HEK293 (cell line): Measurements from ENCODE around the gene ELANE.

ENCODE experiments used
- CTCF ChIA-PET: fragments of 350-600 bp; formaldehyde crosslinking; extraction: SDS; loops from one replicate; lab custom pipeline; 2021; ENCODE audit warnings: antibody characterized with exemption; lab: Yijun Ruan, JAX
- POLR2A ChIA-PET: fragments of 300-600 bp; formaldehyde crosslinking; extraction: SDS; loops from one replicate; lab custom pipeline; 2020; ENCODE audit warnings: antibody characterized with exemption, inconsistent platforms; lab: Yijun Ruan, JAX
- H3K27ac ChIP-seq: fragments of 200-500 bp; sonication (Bioruptor generic); 2 replicates; pipeline ENCODE4 v1.5.1; 2014; ENCODE audit warnings: low read depth, low read length, control low read depth, inconsistent platforms; ENCODE audit errors: extremely low read depth
- H3K36me3 ChIP-seq, 2 experiments: fragments of 200-500 bp in 1 of 2; sonication (Bioruptor generic) in 1 of 2; 1 replicate in 1 of 2; 2 replicates in 1 of 2; pipeline ENCODE4 v1.5.1; 2014 to 2017; ENCODE audit warnings: inconsistent platforms in 2 of 2, low read length in 2 of 2; ENCODE audit not compliant: control insufficient read depth in 2 of 2, insufficient read depth in 1 of 2
- H3K4me1 ChIP-seq: fragments of 200-500 bp; sonication (Bioruptor generic); 2 replicates; pipeline ENCODE4 v1.5.1; 2014; ENCODE audit warnings: mild to moderate bottlenecking, low read length, inconsistent platforms; ENCODE audit not compliant: control insufficient read depth, insufficient read depth
- H3K4me3 ChIP-seq: 2 replicates; pipeline ENCODE4 v1.5.1; 2011; ENCODE audit warnings: low read depth, mild to moderate bottlenecking, control low read depth, low read length, moderate library complexity
- H3K9me3 ChIP-seq: fragments of 200-500 bp; sonication (Bioruptor generic); 2 replicates; pipeline ENCODE4 v1.5.1; 2014; ENCODE audit warnings: low read depth, low read length, inconsistent platforms; ENCODE audit not compliant: control insufficient read depth, insufficient read depth
- GLIS1 ChIP-seq: fragments of 450-650 bp; formaldehyde crosslinking; IDR thresholded peaks from 2 replicates; pipeline ENCODE4 v1.5.1; 2016; ENCODE audit warnings: missing biosample characterization, missing genetic modification characterization
- REPIN1 ChIP-seq: fragments of 450-650 bp; formaldehyde crosslinking; IDR thresholded peaks from 2 replicates; pipeline ENCODE4 v1.5.1; 2017; ENCODE audit warnings: missing biosample characterization, missing genetic modification characterization, low read depth
- YY2 ChIP-seq: fragments of 450-650 bp; formaldehyde crosslinking; IDR thresholded peaks from 2 replicates; pipeline ENCODE4 v1.5.1; 2016; ENCODE audit warnings: missing biosample characterization, missing genetic modification characterization
- ZNF138 ChIP-seq: fragments of 450-650 bp; formaldehyde crosslinking; IDR thresholded peaks from 2 replicates; pipeline ENCODE4 v1.5.1; 2016; ENCODE audit warnings: missing biosample characterization, missing genetic modification characterization, borderline replicate concordance
- ZNF184 ChIP-seq: fragments of 450-650 bp; IDR thresholded peaks from 2 replicates; pipeline ENCODE4 v1.5.1; 2018; ENCODE audit warnings: missing biosample characterization, mild to moderate bottlenecking, missing genetic modification characterization
- ZNF48 ChIP-seq: fragments of 450-650 bp; formaldehyde crosslinking; IDR thresholded peaks from 2 replicates; pipeline ENCODE4 v1.5.1; 2016; ENCODE audit warnings: missing biosample characterization, missing genetic modification characterization
- ZNF558 ChIP-seq: fragments of 450-650 bp; formaldehyde crosslinking; IDR thresholded peaks from 2 replicates; pipeline ENCODE4 v1.5.1; 2016; ENCODE audit warnings: missing biosample characterization, missing genetic modification characterization
- ZNF623 ChIP-seq: fragments of 450-650 bp; formaldehyde crosslinking; IDR thresholded peaks from 2 replicates; pipeline ENCODE4 v1.5.1; 2016; ENCODE audit warnings: missing biosample characterization, missing genetic modification characterization
- ZNF658 ChIP-seq: fragments of 450-650 bp; formaldehyde crosslinking; IDR thresholded peaks from 2 replicates; pipeline ENCODE4; 2016; ENCODE audit warnings: missing biosample characterization, missing genetic modification characterization
- ZNF768 ChIP-seq: fragments of 450-650 bp; formaldehyde crosslinking; IDR thresholded peaks from 2 replicates; pipeline ENCODE4 v1.5.1; 2018; ENCODE audit warnings: missing biosample characterization, mild to moderate bottlenecking, missing genetic modification characterization
- ZNF776 ChIP-seq: fragments of 450-650 bp; formaldehyde crosslinking; IDR thresholded peaks from 2 replicates; pipeline ENCODE4 v1.5.0; 2017; ENCODE audit warnings: missing biosample characterization, missing genetic modification characterization, borderline replicate concordance
- ZSCAN16 ChIP-seq: fragments of 450-650 bp; formaldehyde crosslinking; IDR thresholded peaks from 2 replicates; pipeline ENCODE4 v1.5.1; 2016; ENCODE audit warnings: missing biosample characterization, missing genetic modification characterization
- ZSCAN30 ChIP-seq: fragments of 450-650 bp; IDR thresholded peaks from 2 replicates; pipeline ENCODE4 v1.5.1; 2018; ENCODE audit warnings: missing biosample characterization, mild to moderate bottlenecking, missing genetic modification characterization, moderate library complexity
- TF ChIP-seq, protein P1 (sequence below): fragments of 450-650 bp; formaldehyde crosslinking; IDR thresholded peaks from 2 replicates; pipeline ENCODE4 v1.5.1; 2016; ENCODE audit warnings: missing biosample characterization, missing genetic modification characterization, borderline replicate concordance
- TF ChIP-seq, protein P2 (sequence below): fragments of 450-650 bp; formaldehyde crosslinking; IDR thresholded peaks from 2 replicates; pipeline ENCODE4 v1.5.1; 2017; ENCODE audit warnings: missing biosample characterization, missing genetic modification characterization
- TF ChIP-seq, protein P3 (sequence below): sonication (generic); formaldehyde crosslinking; IDR thresholded peaks from 2 replicates; pipeline ENCODE4 v1.8.1; 2022; ENCODE audit warnings: mild to moderate bottlenecking, moderate library complexity, missing genetic modification reagents
- TF ChIP-seq, protein P4 (sequence below): fragments of 450-650 bp; formaldehyde crosslinking; IDR thresholded peaks from 2 replicates; pipeline ENCODE4 v1.5.1; 2017; ENCODE audit warnings: missing biosample characterization, missing genetic modification characterization
- TF ChIP-seq, protein P5 (sequence below): fragments of 450-650 bp; formaldehyde crosslinking; IDR thresholded peaks from 2 replicates; pipeline ENCODE4 v1.5.1; 2016; ENCODE audit warnings: missing biosample characterization, missing genetic modification characterization, borderline replicate concordance

The ELANE gene

DNA sequence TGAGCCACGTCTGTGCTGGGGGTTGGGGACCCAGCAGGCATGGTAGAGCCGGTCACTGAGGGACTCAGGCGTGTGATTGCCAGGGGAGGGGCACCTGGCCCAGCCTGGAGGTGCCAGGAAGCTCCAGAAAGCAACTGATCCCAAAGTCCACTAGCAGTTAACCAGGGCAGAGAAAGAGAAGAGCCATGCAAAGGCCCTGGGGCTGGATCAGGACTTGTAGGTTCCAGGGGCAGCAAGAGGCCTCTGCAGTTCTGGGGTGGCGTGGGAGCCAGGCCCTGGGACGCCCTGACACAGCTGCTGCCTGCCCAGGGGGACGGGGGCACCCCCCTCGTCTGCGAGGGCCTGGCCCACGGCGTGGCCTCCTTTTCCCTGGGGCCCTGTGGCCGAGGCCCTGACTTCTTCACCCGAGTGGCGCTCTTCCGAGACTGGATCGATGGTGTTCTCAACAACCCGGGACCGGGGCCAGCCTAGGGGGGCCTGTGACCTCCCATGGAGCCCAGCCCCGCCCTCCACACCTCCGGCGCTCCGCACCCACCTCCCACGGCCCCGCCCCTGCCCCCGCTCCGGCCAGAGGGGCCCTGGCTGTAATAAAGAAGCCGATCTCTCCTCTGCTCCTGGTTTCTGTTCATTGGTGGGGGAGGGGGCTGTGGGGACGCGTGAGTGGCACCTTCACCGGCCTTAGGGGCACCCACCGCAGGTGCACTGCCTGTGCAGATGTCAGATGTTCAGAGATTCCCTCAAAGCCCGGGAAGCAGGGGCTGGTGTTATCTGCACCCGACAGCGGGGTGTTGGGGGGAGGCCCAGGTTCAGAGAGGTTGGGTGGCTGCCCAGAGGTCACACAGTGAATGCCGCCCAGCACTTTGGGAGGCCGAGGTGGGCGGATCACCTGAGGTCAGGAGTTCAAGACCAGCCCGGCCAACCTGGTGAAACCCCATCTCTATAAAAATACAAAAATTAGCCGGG, 20.4 kb upstream of the ELANE start:
- POLR2A ChIA-PET, result no interaction called here
- H3K4me1 ChIP-seq, result no peaks in the 10 kb centered on the region
- CTCF ChIA-PET, result no interaction called here
- TF ChIP-seq ZNF658 (no peak), GLIS1 (peak; percentile 40; the same call in 1 of the 2 replicates), ZNF776 (tag by site-specific recombination) (no peak), YY2 (tag by site-specific recombination) (no peak), ZNF48 (tag by site-specific recombination) (no peak), REPIN1 (no peak), ZNF558 (tag by site-specific recombination) (no peak), ZNF768 (peak; percentile 32; the same call in 1 of the 2 replicates), ZNF138 (tag by site-specific recombination) (no peak), ZNF184 (tag by site-specific recombination) (no peak), ZNF623 (peak; percentile 96), ZSCAN30 (tag by site-specific recombination) (no peak)
- TF ChIP-seq, protein P1, sequence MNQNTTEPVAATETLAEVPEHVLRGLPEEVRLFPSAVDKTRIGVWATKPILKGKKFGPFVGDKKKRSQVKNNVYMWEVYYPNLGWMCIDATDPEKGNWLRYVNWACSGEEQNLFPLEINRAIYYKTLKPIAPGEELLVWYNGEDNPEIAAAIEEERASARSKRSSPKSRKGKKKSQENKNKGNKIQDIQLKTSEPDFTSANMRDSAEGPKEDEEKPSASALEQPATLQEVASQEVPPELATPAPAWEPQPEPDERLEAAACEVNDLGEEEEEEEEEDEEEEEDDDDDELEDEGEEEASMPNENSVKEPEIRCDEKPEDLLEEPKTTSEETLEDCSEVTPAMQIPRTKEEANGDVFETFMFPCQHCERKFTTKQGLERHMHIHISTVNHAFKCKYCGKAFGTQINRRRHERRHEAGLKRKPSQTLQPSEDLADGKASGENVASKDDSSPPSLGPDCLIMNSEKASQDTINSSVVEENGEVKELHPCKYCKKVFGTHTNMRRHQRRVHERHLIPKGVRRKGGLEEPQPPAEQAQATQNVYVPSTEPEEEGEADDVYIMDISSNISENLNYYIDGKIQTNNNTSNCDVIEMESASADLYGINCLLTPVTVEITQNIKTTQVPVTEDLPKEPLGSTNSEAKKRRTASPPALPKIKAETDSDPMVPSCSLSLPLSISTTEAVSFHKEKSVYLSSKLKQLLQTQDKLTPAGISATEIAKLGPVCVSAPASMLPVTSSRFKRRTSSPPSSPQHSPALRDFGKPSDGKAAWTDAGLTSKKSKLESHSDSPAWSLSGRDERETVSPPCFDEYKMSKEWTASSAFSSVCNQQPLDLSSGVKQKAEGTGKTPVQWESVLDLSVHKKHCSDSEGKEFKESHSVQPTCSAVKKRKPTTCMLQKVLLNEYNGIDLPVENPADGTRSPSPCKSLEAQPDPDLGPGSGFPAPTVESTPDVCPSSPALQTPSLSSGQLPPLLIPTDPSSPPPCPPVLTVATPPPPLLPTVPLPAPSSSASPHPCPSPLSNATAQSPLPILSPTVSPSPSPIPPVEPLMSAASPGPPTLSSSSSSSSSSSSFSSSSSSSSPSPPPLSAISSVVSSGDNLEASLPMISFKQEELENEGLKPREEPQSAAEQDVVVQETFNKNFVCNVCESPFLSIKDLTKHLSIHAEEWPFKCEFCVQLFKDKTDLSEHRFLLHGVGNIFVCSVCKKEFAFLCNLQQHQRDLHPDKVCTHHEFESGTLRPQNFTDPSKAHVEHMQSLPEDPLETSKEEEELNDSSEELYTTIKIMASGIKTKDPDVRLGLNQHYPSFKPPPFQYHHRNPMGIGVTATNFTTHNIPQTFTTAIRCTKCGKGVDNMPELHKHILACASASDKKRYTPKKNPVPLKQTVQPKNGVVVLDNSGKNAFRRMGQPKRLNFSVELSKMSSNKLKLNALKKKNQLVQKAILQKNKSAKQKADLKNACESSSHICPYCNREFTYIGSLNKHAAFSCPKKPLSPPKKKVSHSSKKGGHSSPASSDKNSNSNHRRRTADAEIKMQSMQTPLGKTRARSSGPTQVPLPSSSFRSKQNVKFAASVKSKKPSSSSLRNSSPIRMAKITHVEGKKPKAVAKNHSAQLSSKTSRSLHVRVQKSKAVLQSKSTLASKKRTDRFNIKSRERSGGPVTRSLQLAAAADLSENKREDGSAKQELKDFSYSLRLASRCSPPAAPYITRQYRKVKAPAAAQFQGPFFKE (tag by site-specific recombination), result no peak
- TF ChIP-seq, protein P2, sequence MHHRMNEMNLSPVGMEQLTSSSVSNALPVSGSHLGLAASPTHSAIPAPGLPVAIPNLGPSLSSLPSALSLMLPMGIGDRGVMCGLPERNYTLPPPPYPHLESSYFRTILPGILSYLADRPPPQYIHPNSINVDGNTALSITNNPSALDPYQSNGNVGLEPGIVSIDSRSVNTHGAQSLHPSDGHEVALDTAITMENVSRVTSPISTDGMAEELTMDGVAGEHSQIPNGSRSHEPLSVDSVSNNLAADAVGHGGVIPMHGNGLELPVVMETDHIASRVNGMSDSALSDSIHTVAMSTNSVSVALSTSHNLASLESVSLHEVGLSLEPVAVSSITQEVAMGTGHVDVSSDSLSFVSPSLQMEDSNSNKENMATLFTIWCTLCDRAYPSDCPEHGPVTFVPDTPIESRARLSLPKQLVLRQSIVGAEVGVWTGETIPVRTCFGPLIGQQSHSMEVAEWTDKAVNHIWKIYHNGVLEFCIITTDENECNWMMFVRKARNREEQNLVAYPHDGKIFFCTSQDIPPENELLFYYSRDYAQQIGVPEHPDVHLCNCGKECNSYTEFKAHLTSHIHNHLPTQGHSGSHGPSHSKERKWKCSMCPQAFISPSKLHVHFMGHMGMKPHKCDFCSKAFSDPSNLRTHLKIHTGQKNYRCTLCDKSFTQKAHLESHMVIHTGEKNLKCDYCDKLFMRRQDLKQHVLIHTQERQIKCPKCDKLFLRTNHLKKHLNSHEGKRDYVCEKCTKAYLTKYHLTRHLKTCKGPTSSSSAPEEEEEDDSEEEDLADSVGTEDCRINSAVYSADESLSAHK (tag by site-specific recombination), result no peak
- TF ChIP-seq, protein P3, sequence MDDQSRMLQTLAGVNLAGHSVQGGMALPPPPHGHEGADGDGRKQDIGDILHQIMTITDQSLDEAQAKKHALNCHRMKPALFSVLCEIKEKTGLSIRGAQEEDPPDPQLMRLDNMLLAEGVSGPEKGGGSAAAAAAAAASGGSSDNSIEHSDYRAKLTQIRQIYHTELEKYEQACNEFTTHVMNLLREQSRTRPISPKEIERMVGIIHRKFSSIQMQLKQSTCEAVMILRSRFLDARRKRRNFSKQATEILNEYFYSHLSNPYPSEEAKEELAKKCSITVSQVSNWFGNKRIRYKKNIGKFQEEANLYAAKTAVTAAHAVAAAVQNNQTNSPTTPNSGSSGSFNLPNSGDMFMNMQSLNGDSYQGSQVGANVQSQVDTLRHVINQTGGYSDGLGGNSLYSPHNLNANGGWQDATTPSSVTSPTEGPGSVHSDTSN (CRISPR knock-in tag), result no peak
- TF ChIP-seq, all 188 proteins: peak for 3
- H3K9me3 ChIP-seq, result no peaks in the 10 kb centered on the region
- H3K36me3 ChIP-seq, result no peaks in the 10 kb centered on the region
- H3K27ac ChIP-seq, result no peak overlapping the region
- H3K4me3 ChIP-seq, result no peak overlapping the region

DNA sequence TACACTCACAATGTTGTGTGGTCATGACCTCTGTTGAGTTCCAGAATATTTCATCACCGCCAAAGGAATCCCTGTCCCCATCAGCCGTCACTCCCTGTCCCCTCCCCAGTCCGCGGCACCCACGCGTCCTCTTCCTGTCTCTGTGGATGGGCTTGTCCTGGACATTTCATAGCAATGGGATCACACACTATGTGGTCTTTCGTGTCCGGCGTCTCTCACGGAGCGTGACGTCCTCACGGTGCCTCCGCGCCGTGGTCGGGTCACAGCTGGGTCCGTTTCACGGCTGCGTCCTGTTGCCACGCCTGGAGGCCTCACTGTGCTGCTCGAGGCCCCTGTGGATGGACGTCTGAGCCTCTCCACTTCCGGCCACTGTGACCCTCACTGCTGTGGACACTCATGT, 17.9 kb upstream of the ELANE start:
- no peaks in the 10 kb centered on the region for H3K36me3 ChIP-seq
- H3K9me3 ChIP-seq, result no peaks in the 10 kb centered on the region
- no peak overlapping the region for H3K27ac ChIP-seq
- H3K4me1 ChIP-seq, result no peaks in the 10 kb centered on the region
- CTCF ChIA-PET, result no interaction called here
- POLR2A ChIA-PET, result no interaction called here
- no peak overlapping the region for H3K4me3 ChIP-seq
- TF ChIP-seq, protein P4, sequence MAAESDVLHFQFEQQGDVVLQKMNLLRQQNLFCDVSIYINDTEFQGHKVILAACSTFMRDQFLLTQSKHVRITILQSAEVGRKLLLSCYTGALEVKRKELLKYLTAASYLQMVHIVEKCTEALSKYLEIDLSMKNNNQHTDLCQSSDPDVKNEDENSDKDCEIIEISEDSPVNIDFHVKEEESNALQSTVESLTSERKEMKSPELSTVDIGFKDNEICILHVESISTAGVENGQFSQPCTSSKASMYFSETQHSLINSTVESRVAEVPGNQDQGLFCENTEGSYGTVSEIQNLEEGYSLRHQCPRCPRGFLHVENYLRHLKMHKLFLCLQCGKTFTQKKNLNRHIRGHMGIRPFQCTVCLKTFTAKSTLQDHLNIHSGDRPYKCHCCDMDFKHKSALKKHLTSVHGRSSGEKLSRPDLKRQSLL (tag by site-specific recombination), result no peak
- TF ChIP-seq, protein P5, sequence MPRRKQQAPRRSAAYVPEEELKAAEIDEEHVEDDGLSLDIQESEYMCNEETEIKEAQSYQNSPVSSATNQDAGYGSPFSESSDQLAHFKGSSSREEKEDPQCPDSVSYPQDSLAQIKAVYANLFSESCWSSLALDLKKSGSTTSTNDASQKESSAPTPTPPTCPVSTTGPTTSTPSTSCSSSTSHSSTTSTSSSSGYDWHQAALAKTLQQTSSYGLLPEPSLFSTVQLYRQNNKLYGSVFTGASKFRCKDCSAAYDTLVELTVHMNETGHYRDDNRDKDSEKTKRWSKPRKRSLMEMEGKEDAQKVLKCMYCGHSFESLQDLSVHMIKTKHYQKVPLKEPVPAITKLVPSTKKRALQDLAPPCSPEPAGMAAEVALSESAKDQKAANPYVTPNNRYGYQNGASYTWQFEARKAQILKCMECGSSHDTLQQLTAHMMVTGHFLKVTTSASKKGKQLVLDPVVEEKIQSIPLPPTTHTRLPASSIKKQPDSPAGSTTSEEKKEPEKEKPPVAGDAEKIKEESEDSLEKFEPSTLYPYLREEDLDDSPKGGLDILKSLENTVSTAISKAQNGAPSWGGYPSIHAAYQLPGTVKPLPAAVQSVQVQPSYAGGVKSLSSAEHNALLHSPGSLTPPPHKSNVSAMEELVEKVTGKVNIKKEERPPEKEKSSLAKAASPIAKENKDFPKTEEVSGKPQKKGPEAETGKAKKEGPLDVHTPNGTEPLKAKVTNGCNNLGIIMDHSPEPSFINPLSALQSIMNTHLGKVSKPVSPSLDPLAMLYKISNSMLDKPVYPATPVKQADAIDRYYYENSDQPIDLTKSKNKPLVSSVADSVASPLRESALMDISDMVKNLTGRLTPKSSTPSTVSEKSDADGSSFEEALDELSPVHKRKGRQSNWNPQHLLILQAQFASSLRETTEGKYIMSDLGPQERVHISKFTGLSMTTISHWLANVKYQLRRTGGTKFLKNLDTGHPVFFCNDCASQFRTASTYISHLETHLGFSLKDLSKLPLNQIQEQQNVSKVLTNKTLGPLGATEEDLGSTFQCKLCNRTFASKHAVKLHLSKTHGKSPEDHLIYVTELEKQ (tag by site-specific recombination), result no peak
- no peak for TF ChIP-seq ZSCAN16 (tag by site-specific recombination)
